SH-SY5Y (cell line): ENCODE results near the gene RIPOR1.

Experiments used
- GATA2 ChIP-seq: IDR thresholded peaks from 2 replicates; pipeline ENCODE4 v1.6.1; 2011; ENCODE audit warnings: mild to moderate bottlenecking, low read depth, low read length
- GATA3 ChIP-seq: IDR thresholded peaks from 2 replicates; pipeline ENCODE4 v1.6.1; 2011; ENCODE audit warnings: low read depth, mild to moderate bottlenecking, low read length, moderate library complexity

DNA sequence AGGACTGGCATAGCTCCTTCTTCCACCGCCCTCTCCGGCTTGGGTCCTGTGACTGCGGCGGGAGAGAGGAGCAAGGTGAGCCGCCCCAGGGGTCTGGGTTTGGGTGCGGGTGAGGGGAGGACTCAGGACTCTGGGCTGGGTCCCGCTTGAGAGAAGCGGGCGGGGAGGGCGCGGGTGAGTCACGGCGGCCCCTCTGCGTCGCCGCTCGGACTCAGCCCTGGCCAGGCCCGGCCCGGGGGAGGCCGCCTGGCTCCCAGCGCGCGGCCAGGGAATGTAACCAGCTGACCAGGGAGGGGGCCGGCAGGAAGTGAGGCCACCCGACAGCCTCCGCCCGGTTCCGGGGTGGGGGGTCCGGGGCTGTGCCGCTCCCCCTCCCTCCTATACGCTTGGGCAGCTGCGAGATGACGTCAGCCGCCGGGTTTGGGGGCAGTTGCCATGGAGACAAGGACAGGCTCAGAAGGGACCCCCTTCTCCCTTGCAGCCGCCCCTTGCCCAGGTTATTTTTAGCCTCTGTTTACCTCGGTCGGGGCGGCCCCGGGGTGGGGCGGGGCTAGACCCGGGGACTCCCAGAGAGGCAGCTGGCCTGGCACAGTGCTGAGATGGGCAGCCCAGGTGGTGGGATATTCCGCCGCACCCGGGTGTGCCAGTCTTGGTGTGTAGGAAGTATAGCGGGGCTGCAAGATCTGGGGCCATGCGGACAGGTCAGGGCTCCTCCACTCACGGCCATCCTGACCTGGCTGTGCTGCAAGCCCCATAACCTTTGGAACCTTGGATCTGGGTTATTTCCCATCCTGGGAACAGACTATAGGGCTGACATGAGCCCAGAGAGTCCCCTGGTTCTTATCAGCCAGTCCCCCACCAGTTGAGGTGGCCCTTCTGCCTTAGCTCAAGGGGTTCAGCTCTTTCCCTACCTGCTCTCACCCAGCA is 1.6 kb downstream of the RIPOR1 start:
- TF ChIP-seq GATA2 (no peak), GATA3 (no peak)
